Measurements from ENCODE around the gene CNPY1. TPM values are rescaled to one million over a fixed set of nuclear protein-coding genes. Genes with fewer than 3 reads are reported as not detected.
A peak's percentile ranks its signal among the peaks of the same experiment; 100 is the strongest.

CNPY1 gene
- total and polyA plus RNA-seq, 2 experiments from 2014 or later: not detected

GRCh38 chr7:155453296-155454182 lies 92.8 kb downstream of the CNPY1 start:
- Histone ChIP-seq H3K27ac (no peak overlapping the region), H3K9me3 (ENCODE audit: low read depth) (no peaks in the 10 kb centered on the region), H4K20me1 (ENCODE audit: insufficient read depth, poor library complexity, severe bottlenecking) (no peaks in the 10 kb centered on the region), H3K9me2 (replicated peaks; ENCODE audit: insufficient read depth) (no peaks in the 10 kb centered on the region), H2AFZ (no peak overlapping the region), H3K27me3 (peaks cover 96% of the 10 kb centered on the region), H3K4me1 (ENCODE audit: insufficient read depth) (peaks cover 14% of the 10 kb centered on the region), H3K79me2 (no peaks in the 10 kb centered on the region), H3K4me3 (no peak overlapping the region), H3K4me2 (peak overlapping the region; percentile 68), H3K36me3 (replicated peaks; ENCODE audit: insufficient read depth, low read depth) (no peaks in the 10 kb centered on the region)
- 9% methylated on average over 25 of the region's 57 CpGs for WGBS (ENCODE audit: low lambda C conversion rate, missing lambda C conversion rate)
- DNase-seq (ENCODE audit: low spot score): no peak
- TF ChIP-seq EZH2 (IDR thresholded peaks at IDR 0.05; ENCODE audit: borderline replicate concordance) (peak; percentile 14), CTCF (IDR thresholded peaks at IDR 0.05; ENCODE audit: poor library complexity) (no peak), EZH2phosphoT487 (IDR thresholded peaks at IDR 0.05; ENCODE audit: low read depth, severe bottlenecking, unreplicated experiment) (peak; percentile 92)

DNA sequence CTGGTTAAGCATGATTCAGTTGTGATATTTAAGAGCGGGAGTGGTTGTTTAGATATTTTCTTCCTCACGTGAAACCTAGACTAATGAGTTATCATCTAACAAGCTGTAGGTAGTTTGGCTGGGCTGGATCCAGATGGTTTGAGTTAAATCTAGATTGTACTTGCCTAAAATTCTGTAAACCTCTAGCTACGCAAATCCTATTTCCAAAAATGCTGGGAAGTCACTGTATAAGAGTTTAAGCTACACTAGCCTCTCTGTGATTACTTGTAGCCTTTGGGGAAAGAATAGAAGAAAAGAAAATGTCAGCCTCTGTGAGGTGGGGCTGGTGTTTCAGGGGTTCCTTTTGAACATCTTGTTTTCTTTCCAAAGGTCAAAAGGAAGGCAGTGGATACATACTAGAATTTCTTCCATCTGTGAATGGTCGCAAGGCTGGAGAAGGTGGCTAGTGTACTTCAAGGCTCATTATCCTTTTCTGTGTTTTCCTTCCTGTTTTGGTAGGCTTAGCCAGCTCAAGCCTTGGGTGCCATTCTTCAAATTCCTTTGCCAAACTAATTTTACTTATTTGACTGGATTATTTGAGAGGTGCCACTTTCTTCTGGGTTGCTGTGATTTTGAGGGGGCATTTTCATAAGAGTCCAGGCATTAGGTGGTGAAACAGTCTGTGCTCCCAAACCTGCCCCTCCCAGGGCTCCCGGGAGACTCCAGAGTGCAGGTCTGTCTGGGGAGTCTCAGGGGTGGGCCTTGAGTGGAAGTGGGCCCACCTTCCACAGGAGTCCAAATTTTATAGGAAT lies 93.7 kb downstream of the CNPY1 start:
- Histone ChIP-seq H3K4me2 (no peak overlapping the region), H3K9me2 (replicated peaks; ENCODE audit: insufficient read depth) (no peaks in the 10 kb centered on the region), H3K4me3 (no peak overlapping the region), H2AFZ (no peak overlapping the region), H3K79me2 (no peaks in the 10 kb centered on the region), H3K9me3 (ENCODE audit: low read depth) (no peaks in the 10 kb centered on the region), H3K36me3 (replicated peaks; ENCODE audit: insufficient read depth, low read depth) (no peaks in the 10 kb centered on the region), H3K4me1 (ENCODE audit: insufficient read depth) (peaks cover 8% of the 10 kb centered on the region), H3K27ac (no peak overlapping the region), H4K20me1 (ENCODE audit: insufficient read depth, poor library complexity, severe bottlenecking) (no peaks in the 10 kb centered on the region), H3K27me3 (peaks cover 97% of the 10 kb centered on the region)
- WGBS (ENCODE audit: low lambda C conversion rate, missing lambda C conversion rate): 33% methylated on average over 5 of the region's 5 CpGs
- no peak for TF ChIP-seq EZH2 (IDR thresholded peaks at IDR 0.05; ENCODE audit: borderline replicate concordance)
- TF ChIP-seq EZH2phosphoT487 (IDR thresholded peaks at IDR 0.05; ENCODE audit: low read depth, severe bottlenecking, unreplicated experiment): peak; percentile 25
- DNase-seq (ENCODE audit: low spot score): no peak

DNA sequence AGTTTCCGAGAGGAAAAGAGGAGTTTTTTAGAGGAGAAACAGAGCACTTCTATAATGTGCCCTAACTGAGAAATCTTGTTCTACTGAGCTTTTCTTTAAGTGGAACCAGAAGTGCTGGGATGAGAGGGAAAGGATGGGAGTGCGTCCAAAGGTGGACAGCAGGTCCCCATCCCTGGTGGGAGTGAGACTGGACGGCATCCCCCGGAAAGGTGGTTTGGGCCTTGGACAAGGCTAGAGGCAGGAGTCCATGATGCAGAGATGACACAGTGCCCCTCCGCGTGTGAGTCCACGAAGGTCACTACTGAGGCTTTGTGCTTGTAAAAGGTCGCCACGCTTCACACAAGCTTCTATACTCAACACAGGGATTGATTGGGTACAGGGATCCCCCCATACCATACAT lies 94.5 kb downstream of the CNPY1 start:
- no peak for TF ChIP-seq EZH2 (IDR thresholded peaks at IDR 0.05; ENCODE audit: borderline replicate concordance)
- TF ChIP-seq CTCF (IDR thresholded peaks at IDR 0.05; ENCODE audit: poor library complexity): no peak
- no peak for TF ChIP-seq EZH2phosphoT487 (IDR thresholded peaks at IDR 0.05; ENCODE audit: low read depth, severe bottlenecking, unreplicated experiment)
- DNase-seq (ENCODE audit: low spot score): no peak
- H3K4me2 ChIP-seq: no peak overlapping the region
- no peaks in the 10 kb centered on the region for H3K36me3 ChIP-seq (replicated peaks; ENCODE audit: insufficient read depth, low read depth)
- peaks cover 100% of the 10 kb centered on the region for H3K27me3 ChIP-seq
- H3K9me2 ChIP-seq (replicated peaks; ENCODE audit: insufficient read depth): no peaks in the 10 kb centered on the region
- no peaks in the 10 kb centered on the region for H3K79me2 ChIP-seq
- 20% methylated on average over 9 of the region's 9 CpGs for WGBS (ENCODE audit: low lambda C conversion rate, missing lambda C conversion rate)
- no peaks in the 10 kb centered on the region for H3K9me3 ChIP-seq (ENCODE audit: low read depth)
- H4K20me1 ChIP-seq (ENCODE audit: insufficient read depth, poor library complexity, severe bottlenecking): no peaks in the 10 kb centered on the region
- no peak overlapping the region for H2AFZ ChIP-seq
- peaks cover 3% of the 10 kb centered on the region for H3K4me1 ChIP-seq (ENCODE audit: insufficient read depth)
- H3K4me3 ChIP-seq: no peak overlapping the region
- H3K27ac ChIP-seq: no peak overlapping the region

Other genes starting within 250 kb of the CNPY1 start
- gene INSIG1, start 248.7 kb downstream of the CNPY1 start, total RNA-seq: 305 and 326 TPM in 2 replicates
- gene INSIG1, start 248.7 kb downstream of the CNPY1 start, polyA plus RNA-seq: 152 and 196 TPM in 2 replicates
- not detected in 2 replicates for gene EN2, start 88.4 kb downstream of the CNPY1 start, total RNA-seq
- gene EN2, start 88.4 kb downstream of the CNPY1 start, polyA plus RNA-seq: 0.17 and 0.24 TPM in 2 replicates
- 18.3 and 24.8 TPM in 2 replicates for gene RBM33, start 98.1 kb upstream of the CNPY1 start, total RNA-seq
- gene RBM33, start 98.1 kb upstream of the CNPY1 start, polyA plus RNA-seq: 40.8 and 42.7 TPM in 2 replicates

Measured in hepatocyte (in vitro differentiated cells).